ENCODE results near the gene GNAQ.

The GNAQ gene

GRCh38 chr9:78000221-78000620 lies 31.4 kb downstream of the GNAQ start:
- DNase-seq = no peak

GRCh38 chr9:77999231-77999631 lies 32.4 kb downstream of the GNAQ start:
- DNase-seq = no peak

GRCh38 chr9:77997611-77998284 lies 33.9 kb downstream of the GNAQ start:
- no peak for DNase-seq

GRCh38 chr9:77996696-77997095 lies 34.9 kb downstream of the GNAQ start:
- DNase-seq = no peak

- no peak for DNase-seq
Observed at GRCh38 chr9:77991191-77991590, 40.4 kb downstream of the GNAQ start.

- DNase-seq = no peak
Observed at GRCh38 chr9:77989909-77990308, 41.7 kb downstream of the GNAQ start.

- no peak for DNase-seq
Observed at GRCh38 chr9:77989458-77989857, 42.2 kb downstream of the GNAQ start.

- no peak for DNase-seq
Observed at GRCh38 chr9:77988630-77989029, 43.0 kb downstream of the GNAQ start.

- DNase-seq = no peak
Observed at GRCh38 chr9:77987880-77988525, 43.6 kb downstream of the GNAQ start.

- DNase-seq = no peak
Observed at GRCh38 chr9:77987081-77987656, 44.4 kb downstream of the GNAQ start.

- DNase-seq = no peak
Observed at GRCh38 chr9:77985996-77986395, 45.6 kb downstream of the GNAQ start.

- DNase-seq = no peak
Observed at GRCh38 chr9:77983320-77983662, 48.3 kb downstream of the GNAQ start.

GRCh38 chr9:77982581-77983319 lies 48.9 kb downstream of the GNAQ start:
- no peak for DNase-seq

GRCh38 chr9:77981907-77982306 lies 49.7 kb downstream of the GNAQ start:
- DNase-seq = no peak

- DNase-seq = no peak
Observed at GRCh38 chr9:77981332-77981731, 50.3 kb downstream of the GNAQ start.

GRCh38 chr9:77980622-77981021 lies 51.0 kb downstream of the GNAQ start:
- no peak for DNase-seq

- DNase-seq = no peak
Observed at GRCh38 chr9:77978086-77978781, 53.4 kb downstream of the GNAQ start.

- no peak for DNase-seq
Observed at GRCh38 chr9:77977210-77977611, 54.4 kb downstream of the GNAQ start.

GRCh38 chr9:77975806-77976205 lies 55.8 kb downstream of the GNAQ start:
- DNase-seq = no peak

GRCh38 chr9:77975036-77975435 lies 56.6 kb downstream of the GNAQ start:
- DNase-seq = no peak

GRCh38 chr9:77974434-77974833 lies 57.2 kb downstream of the GNAQ start:
- no peak for DNase-seq

GRCh38 chr9:77969083-77969482 lies 62.5 kb downstream of the GNAQ start:
- no peak for DNase-seq

GRCh38 chr9:77968506-77968905 lies 63.1 kb downstream of the GNAQ start:
- DNase-seq = no peak
